Measurements from ENCODE around the gene LYRM2. TPM values are rescaled to one million over a fixed set of nuclear protein-coding genes. Genes with fewer than 3 reads are reported as not detected.

LYRM2 gene
- total RNA-seq, 1 experiment from 2014 or later: 31.2 TPM

DNA sequence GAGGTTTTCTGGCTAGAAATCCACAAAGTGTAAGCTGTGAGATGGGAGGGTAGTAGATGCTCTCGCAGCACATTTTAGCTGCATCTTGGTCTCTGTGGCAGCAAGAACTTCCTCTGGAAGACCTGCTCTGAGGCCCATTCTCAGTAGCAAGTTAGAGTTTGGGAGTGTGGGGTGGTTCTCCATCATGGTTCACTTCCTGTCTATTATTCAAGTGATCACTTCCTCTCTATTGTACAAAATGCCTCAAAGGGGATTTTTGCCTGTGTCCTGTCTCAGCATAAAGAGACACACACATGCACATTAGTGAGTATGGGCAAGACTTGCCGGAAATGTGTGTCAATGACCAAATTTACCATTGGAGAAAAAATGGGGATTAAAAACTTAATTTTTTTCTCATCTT is 42.5 kb downstream of the LYRM2 start:
- no peak for DNase-seq (ENCODE audit: low read depth)

DNA sequence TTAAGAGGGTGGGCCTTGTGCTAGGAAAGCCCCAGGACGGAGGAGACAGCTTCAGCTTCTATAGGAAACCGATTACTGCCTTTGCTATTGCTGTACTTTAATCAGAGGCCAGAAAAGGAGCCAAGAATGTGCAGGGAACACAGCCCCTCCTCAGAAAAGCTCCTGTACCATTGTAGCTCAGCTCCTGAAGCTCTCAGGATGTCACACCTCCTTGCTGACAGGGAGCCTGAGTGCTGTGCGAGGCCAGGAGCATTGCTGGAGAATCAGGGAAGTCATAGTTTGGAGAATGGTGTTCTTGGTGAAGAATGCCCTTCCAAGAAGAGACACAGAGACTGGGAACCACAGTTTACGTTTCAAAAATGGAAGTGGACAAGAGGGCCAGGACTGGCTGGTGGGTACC is 46.8 kb downstream of the LYRM2 start:
- no peak for DNase-seq (ENCODE audit: low read depth)

- DNase-seq (ENCODE audit: low read depth): no peak
Observed at GRCh38 chr6:89590133-89590532, 48.4 kb downstream of the LYRM2 start.

GRCh38 chr6:89589297-89590025 is 49.1 kb downstream of the LYRM2 start:
- no peak for DNase-seq (ENCODE audit: low read depth)

DNA sequence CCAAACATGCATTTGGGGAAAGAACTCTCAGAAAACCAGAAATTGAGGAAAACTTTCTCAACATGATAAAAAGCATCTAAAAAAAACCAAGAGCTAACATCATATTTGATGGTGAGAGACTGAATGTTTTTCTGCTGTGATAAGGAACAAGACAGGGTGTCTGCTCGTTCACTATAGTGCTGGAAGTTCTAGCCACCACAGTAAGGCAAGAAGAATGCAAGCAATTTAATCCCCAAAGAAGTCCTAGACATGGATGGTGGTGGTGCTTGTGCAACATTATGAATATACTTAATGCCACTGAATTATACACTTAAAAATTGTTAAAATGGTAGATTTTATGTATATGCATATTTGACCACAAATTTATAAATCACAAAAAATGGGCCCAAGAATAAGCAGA is 53.4 kb downstream of the LYRM2 start:
- no peak for DNase-seq (ENCODE audit: low read depth)

GRCh38 chr6:89584539-89584938 is 54.0 kb downstream of the LYRM2 start:
- DNase-seq (ENCODE audit: low read depth): no peak

DNA sequence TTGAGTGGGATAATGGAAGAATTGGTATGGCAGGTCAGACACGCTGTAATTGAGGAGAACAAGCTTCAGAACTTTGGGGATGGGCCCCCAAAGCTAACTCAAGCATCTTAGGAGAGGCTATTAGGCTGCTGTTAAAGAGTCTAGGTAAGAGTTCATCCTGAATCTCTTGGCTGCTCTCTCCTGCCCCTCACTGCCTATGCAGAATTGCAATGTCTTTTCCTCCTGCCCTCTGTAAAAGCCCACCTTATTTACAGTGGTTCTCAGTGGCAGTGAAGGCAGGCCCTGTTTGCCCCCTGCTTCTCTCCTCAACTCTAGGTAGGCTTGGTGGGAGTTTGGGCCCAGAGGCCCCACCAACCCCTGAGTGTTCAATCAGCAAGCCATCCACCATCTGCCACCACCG is 55.0 kb downstream of the LYRM2 start:
- no peak for DNase-seq (ENCODE audit: low read depth)

DNA sequence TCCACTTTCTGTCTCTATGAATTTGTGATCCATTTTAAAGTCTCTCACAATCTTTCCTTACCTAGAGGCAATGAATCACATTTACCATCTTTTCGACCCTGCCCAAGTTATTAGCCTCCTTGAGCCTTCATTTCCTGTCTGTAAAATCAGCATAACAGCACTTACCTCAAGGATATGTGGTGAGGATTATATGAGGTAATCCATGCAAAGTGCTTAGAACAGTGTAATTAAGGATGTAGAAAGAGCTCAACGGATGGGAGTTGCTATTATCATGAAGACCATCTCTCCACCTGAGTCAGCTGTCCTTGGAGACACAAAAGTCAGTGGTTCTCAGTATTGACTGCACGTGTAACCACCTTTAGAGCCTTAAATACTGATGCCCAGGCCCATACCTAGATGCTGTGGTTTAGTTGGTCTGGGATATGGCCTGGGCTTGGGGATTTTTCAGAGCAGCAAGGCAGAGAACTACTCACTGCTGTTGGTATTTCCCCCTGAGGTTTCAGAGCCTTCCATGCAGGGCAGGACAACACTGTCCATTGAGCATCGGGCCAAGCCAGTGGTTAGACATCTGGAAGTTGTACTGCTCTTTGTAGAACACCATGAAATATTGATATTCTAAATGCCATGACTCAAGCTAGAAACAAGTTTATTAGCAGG is 55.8 kb downstream of the LYRM2 start:
- peak; percentile 9 for DNase-seq (ENCODE audit: low read depth)

GRCh38 chr6:89581689-89582088 is 56.9 kb downstream of the LYRM2 start:
- no peak for DNase-seq (ENCODE audit: low read depth)

DNA sequence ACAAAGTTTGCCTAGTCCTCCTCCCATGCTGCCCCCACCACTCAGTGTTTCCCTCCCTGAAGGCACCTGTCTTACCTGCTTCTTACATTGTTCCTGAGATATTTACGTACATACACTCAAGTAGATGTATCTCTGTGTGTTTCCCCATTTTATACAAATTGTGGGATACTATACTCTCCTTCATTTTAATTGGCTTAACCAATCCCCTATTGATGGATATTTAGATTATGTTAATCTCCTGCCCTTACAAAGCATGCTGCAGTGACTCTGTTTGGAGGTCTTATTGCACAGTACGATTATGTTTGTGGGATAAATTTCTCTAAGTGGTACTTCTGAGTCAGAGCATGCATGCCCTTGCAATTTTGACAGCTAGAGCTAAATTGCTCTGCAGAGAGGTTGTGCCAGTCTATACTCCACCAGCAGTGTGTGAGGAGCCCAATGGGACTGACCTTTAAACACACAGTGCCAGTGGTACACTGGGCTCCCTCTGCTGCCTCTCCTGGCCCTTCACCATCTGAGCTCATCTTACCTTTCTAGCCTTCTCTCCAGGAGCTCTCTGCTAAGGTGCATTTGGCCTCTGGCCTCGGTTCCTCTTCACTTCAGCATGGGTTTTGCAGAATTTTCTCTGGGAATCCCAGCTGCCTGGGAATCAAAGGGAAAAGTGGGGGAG is 57.4 kb downstream of the LYRM2 start:
- no peak for DNase-seq (ENCODE audit: low read depth)

- no peak for DNase-seq (ENCODE audit: low read depth)
Observed at GRCh38 chr6:89575562-89575960, 63.0 kb downstream of the LYRM2 start.

GRCh38 chr6:89574910-89575561 is 63.5 kb downstream of the LYRM2 start:
- DNase-seq (ENCODE audit: low read depth): no peak

- no peak for DNase-seq (ENCODE audit: low read depth)
Observed at GRCh38 chr6:89567630-89568390, 70.7 kb downstream of the LYRM2 start.

DNA sequence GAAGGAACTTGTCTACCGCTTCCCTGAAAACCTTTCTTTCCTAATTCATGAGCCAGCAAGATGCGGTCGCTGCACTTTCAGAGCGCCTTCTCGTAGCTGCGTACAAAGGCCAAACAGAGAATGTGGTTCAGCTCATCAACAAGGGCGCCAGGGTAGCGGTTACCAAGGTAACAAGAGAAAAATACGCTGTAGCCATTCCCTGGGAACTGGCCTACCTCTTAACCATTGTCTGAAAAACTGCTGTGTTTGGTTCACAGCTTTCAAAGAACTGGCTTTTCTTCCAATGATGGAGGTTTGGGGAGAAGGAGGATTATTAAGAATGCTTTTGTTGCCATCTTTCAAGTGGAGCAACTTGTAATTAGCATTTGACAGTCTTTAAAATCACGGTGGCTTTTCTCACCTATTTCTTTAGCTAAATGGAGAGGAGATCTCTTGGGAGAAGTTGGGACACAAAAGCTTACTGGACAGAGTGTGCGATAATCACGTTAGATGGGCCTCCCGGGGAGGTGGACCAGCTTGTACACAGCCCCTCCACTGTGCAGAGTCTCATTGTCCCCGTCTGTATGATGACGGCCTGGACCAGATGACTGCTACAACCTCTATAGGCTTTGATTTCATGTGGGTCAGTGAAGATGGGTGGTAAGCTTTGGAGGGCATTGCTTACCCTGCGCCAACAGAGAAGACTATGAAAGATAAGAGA is 71.5 kb downstream of the LYRM2 start:
- DNase-seq (ENCODE audit: low read depth): no peak

DNA sequence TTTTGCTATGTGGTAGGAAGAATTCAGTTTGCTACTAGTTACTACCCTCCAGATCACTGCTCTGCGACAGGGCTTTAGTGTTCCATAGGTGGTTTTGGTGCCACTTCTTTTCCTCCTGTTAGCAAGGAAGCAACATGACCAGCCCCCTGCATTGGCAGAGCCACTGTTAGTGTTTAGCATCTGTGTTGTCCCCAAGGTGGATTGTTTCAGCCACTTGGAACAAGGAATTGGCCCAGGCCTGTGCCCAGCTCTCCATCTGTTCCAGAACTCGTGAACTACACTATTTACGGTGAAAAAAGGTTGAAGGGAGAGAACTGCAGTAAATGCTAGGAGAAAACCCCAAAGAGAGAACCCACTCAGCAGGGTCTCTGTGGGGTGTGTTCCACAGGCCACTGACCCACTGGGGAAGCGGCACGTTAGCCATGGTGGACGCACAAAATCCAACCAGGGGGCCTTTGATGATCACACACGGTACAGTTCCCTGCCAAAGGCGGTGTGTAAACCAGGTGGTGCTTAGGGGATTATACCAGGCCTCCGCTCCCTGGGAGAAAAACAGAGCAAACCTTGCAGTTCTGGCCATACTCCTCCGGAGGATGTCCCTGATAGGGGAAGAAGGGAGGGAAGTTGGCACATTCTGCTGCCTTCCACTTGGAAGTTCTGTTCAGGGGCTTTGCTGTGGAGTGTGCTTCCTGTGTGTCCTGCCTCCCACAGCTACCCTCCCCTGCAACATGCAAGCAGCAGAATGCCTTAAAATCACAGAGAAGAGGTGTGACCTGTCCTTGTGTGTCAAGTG is 72.3 kb downstream of the LYRM2 start:
- no peak for DNase-seq (ENCODE audit: low read depth)

DNA sequence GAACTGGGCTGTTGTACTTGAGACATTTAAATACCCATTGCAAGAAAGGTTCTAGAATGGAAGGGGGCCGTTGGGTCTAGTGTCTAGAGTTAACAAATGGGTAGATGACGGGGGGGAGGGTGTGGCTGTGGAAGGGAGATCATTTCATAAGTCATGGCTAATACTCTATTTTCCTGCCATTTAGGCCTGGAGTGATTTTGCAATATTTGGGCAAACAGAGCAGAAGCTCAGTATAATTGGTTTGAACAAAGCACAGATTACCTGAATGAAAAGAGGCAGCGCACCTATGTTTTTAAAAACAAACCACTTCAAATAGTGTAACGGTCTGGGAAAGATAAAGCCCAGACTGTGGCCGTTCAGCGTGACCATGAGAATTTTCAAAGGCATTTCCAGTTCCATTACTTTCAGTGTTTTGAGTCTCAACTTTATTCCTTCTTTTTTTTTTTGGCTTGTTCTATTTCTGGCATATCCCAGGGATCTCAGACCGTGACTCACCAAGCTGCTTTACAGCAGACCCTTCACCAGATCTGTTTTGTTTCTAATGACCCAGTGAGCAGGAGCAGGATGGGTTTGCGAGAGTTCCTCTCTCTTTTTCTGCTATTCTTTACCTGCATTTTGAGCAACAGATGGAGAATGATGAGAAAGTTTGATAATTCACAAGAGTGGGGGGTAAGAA is 73.7 kb downstream of the LYRM2 start:
- peak; percentile 40 for DNase-seq (ENCODE audit: low read depth)

DNA sequence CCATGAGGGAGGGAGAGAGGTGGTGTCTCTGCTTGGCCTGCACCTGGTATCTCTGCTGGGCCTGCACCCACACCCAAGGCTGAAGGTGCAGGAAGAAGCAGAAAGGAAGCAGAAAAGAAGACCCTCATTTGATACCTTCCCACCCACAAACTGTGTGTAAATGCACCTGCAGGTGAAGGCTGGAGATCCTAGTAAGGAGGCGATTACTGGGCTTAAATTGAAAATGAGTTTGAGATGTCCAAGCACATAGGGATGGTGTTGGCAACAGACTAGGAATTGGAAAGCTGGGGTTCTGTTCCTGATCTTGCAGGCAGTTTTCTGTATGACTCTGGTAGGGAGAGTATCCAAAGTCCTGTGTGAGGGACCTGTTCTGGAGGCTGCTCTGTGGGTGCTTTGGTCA is 74.7 kb downstream of the LYRM2 start:
- no peak for DNase-seq (ENCODE audit: low read depth)

DNA sequence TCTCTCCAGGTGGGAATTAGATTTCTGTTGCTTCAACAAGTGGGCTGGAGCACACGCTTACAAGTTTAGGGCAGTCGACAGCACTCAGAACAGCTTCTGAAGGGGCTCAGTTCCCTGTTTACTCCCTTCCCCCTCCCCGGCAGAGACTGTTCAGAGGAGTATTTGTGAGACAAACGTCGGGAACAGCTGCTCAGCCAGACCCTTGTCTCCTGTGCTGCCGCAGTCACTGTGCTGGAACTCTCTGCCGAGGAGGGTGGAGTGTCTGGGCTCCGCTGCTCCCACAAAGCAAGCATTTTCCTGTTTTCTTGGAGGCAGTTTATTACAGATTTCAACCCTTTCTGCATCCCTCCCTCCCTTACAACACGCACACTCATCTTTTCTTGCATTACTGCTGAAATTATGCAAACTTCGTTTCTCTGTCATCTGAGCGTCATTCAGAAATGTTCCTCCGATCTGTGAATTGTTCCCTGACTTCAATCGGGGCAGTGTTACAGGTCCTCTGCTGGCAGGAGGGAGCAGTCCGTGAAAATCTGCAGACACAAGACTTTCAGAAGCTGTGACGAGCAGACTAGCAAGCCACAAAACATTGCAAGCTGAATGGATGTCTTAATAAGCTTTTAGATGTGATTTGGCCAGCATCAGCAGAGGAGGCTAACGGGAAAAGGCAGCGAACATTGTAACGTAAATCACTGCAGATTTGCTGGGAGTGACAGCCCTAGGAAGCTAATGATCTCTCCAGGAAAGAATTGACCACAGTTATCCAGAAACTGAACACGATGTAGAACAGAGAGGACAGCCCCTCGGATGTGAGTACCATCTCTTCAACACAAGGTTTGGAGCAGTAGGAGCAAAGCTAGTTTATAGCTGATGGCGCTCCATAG is 76.2 kb downstream of the LYRM2 start:
- DNase-seq (ENCODE audit: low read depth): no peak

DNA sequence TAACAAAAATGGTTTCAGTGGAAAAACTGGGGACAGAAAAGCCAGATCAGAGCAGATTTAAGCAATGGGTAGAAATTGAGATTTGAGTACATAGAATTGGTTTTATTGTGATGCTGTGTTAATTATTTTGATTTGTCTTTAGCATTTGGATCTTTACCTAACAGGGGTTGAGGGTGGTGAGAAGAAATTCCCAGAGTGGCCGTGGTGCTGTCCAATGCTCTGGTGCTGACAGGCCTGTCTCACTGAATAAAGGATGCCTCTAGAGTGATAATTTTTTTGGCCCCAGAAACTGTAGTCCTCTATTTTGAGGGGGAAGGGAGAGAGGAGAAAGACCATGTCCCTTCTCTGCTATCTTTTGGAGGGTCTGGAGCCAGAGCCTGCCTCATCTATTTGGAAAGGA is 79.1 kb downstream of the LYRM2 start:
- DNase-seq (ENCODE audit: low read depth): no peak
